Endometrial microvascular endothelial cells (primary cell): ENCODE measurements around the gene TNK1. TPM values are rescaled to one million over a fixed set of nuclear protein-coding genes. Genes with fewer than 3 reads are reported as not detected.
"Not testable (repeated sequence)": the region's sequence is repeated elsewhere in the genome, so short reads cannot be mapped to it uniquely, and the experiment has no call there.

Experiments
- in situ Hi-C: cut with HindIII; loops from 2 replicates; pipeline ENCODE4 v1.10.0; 2017; ENCODE audit warnings: low sequenced_read_pairs, low pct_unique_long_range_greater_than_20kb; ENCODE audit errors: inconsistent ontology term
- total RNA-seq: library from RNA; depleted of rRNA; stranded (reverse); fragments of >200 nt; gene quantifications from one replicate; pipeline ENCODE4 v1.2.3, GENCODE V29; 2015; ENCODE audit errors: inconsistent ontology term

Gene TNK1
- not detected for total RNA-seq

GRCh38 chr17:7380855-7381683 lies at the start of gene TNK1:
Gene TNK1, plus strand, starts transcription at chr17:7381089. Its CDS starts 1,838 bp downstream, at chr17:7382927.
- in situ Hi-C loops: no loop called here

GRCh38 chr17:7332111-7332510 lies 48.8 kb upstream of the TNK1 start:
- in situ Hi-C loops: no loop called here

- in situ Hi-C loops: not testable (repeated sequence)
Measured at GRCh38 chr17:7332600-7333069, 48.3 kb upstream of the TNK1 start.

GRCh38 chr17:7334938-7335538 lies 45.9 kb upstream of the TNK1 start:
- in situ Hi-C loops: no loop called here

GRCh38 chr17:7335765-7336164 lies 45.1 kb upstream of the TNK1 start:
- in situ Hi-C loops: not testable (repeated sequence)

GRCh38 chr17:7336240-7337175 lies 44.4 kb upstream of the TNK1 start, which contains the start of gene ACAP1:
Gene ACAP1, plus strand, starts transcription at chr17:7336529. Its CDS starts 206 bp downstream, at chr17:7336735.
- in situ Hi-C loops: no loop called here

- in situ Hi-C loops: not testable (repeated sequence)
Measured at GRCh38 chr17:7337600-7337999, 43.3 kb upstream of the TNK1 start.

- in situ Hi-C loops: no loop called here
Measured at GRCh38 chr17:7340179-7340578, 40.7 kb upstream of the TNK1 start.

GRCh38 chr17:7341842-7342241 lies 39.0 kb upstream of the TNK1 start:
- in situ Hi-C loops: no loop called here

- in situ Hi-C loops: no loop called here
Measured at GRCh38 chr17:7343250-7343649, 37.6 kb upstream of the TNK1 start.

GRCh38 chr17:7346761-7347614 lies 33.9 kb upstream of the TNK1 start:
- in situ Hi-C loops: no loop called here

- in situ Hi-C loops: no loop called here
Measured at GRCh38 chr17:7347630-7348477, 33.0 kb upstream of the TNK1 start.

GRCh38 chr17:7348478-7349242 lies 32.2 kb upstream of the TNK1 start:
- in situ Hi-C loops: no loop called here

GRCh38 chr17:7351665-7352502 lies 29.0 kb upstream of the TNK1 start, which contains the start of gene KCTD11:
Gene KCTD11, plus strand, starts transcription at chr17:7352162.
- in situ Hi-C loops: no loop called here

GRCh38 chr17:7352503-7352889 lies 28.4 kb upstream of the TNK1 start:
- in situ Hi-C loops: no loop called here
